ENCODE measurements around the gene TBX19.

GRCh38 chr1:168347630-168348029 lies 67.0 kb downstream of the TBX19 start:
- TF ChIP-seq CTCF (IDR thresholded peaks at IDR 0.05) (no peak), POLR2A (IDR thresholded peaks at IDR 0.05) (no peak)
